Motor neuron (in vitro differentiated cells): ENCODE results near the gene RERE. TPM values are rescaled to one million over a fixed set of nuclear protein-coding genes. Genes with fewer than 3 reads are reported as not detected.

Experiments used
- ATAC-seq, 8 experiments: fragments of 200-7000 bp; cut with Tn5 transposase; replicated peaks in 6 of 8; 2 replicates each; pipeline ENCODE4 v1.8.0; 2021; ENCODE audit warnings: mild to moderate bottlenecking in 8 of 8, moderate library complexity in 8 of 8
- H3K27ac ChIP-seq, 2 donors: fragments of 250-450 bp; sonication (Bioruptor Pico); 2 replicates each; pipeline ENCODE4 v1.9.0; 2021; ENCODE audit warnings: antibody characterized with exemption in 2 of 2, mild to moderate bottlenecking in 2 of 2, moderate library complexity in 1 of 2
- H3K4me1 ChIP-seq, 2 donors: fragments of 250-450 bp; sonication (Bioruptor Pico); replicated peaks in 1 of 2; 2 replicates each; pipeline ENCODE4 v1.6.1; 2021; ENCODE audit warnings: antibody characterized with exemption in 2 of 2, mild to moderate bottlenecking in 2 of 2, moderate library complexity in 1 of 2
- H3K4me3 ChIP-seq, 5 donors: fragments of 250-450 bp; sonication (Bioruptor Pico); 2 replicates each; pipeline ENCODE4 v1.9.0; 2021; ENCODE audit warnings: antibody characterized with exemption in 5 of 5, mild to moderate bottlenecking in 5 of 5, moderate library complexity in 4 of 5
- WGBS, 10 experiments: fragments of 450-650 bp; shearing (Covaris generic); methylation state at CpG; one replicate each; pipeline ENCODE4 v1.0.0; 2022; 5-methylcytosine and 5-hydroxymethylcytosine counted together
- in situ Hi-C, 9 experiments: fragments of 400-800 bp; cut with MboI; loops; one replicate each; pipeline ENCODE4 v1.15.0; 2021; ENCODE audit warnings: low sequenced_read_pairs in 9 of 9, low pct_unique_long_range_greater_than_20kb in 2 of 9; ENCODE audit not compliant: unreplicated experiment in 9 of 9
- total RNA-seq, 8 experiments: library from RNA; unstranded; fragments of 300-600 nt; gene quantifications; 2 replicates each; pipeline versions ENCODE4 v1.2.3 to v1.2.4, GENCODE V29; 2022

RERE gene
- total RNA-seq, 8 experiments from 2014 or later = 17.8 to 576 (median 111) TPM

GRCh38 chr1:8404460-8405370, 412.7 kb downstream of the RERE start:
- in situ Hi-C loops = no loop called here
- no peak overlapping the region for H3K4me3 ChIP-seq
- peaks cover 29 to 30% of the 10 kb centered on the region in 2 donors for H3K4me1 ChIP-seq
- WGBS, 10 experiments = 50 to 100% (median 95%) methylated on average over 1 to 9 of the region's 10 CpGs
- ATAC-seq = no peak
- no peak overlapping the region for H3K27ac ChIP-seq

GRCh38 chr1:8402109-8402710, 415.2 kb downstream of the RERE start:
- no peak for ATAC-seq
- Histone ChIP-seq H3K27ac (no peak overlapping the region), H3K4me1 (peaks cover 10 to 15% of the 10 kb centered on the region in 2 donors), H3K4me3 (no peak overlapping the region)
- in situ Hi-C loops = no loop called here
- WGBS, 10 experiments = 90 to 100% (median 97%) methylated on average over 2 to 13 of the region's 13 CpGs; no CpG with 5 or more reads in 1 of the 10 experiments

- Histone ChIP-seq H3K4me1 (peaks cover 28 to 32% of the 10 kb centered on the region in 2 donors), H3K27ac (no peak overlapping the region), H3K4me3 (no peak overlapping the region)
- ATAC-seq = no peak
- WGBS, 10 experiments = 83 to 100% (median 96%) methylated on average over 1 to 5 of the region's 5 CpGs
- in situ Hi-C loops = no loop called here
Observed at GRCh38 chr1:8398677-8399076, 418.8 kb downstream of the RERE start.

GRCh38 chr1:8398086-8398485, 419.4 kb downstream of the RERE start:
- H3K27ac ChIP-seq = no peak overlapping the region
- ATAC-seq = no peak
- in situ Hi-C loops = no loop called here
- peaks cover 28 to 32% of the 10 kb centered on the region in 2 donors for H3K4me1 ChIP-seq
- no peak overlapping the region for H3K4me3 ChIP-seq
- 92 to 100% (median 100%) methylated on average over 1 to 2 of the region's 2 CpGs for WGBS, 10 experiments

GRCh38 chr1:8397511-8397910, 419.9 kb downstream of the RERE start:
- no peak overlapping the region for H3K4me3 ChIP-seq
- 8 to 100% (median 75%) methylated on average over 2 of the region's 2 CpGs; no CpG with 5 or more reads in 3 of the 10 experiments for WGBS, 10 experiments
- in situ Hi-C loops = no loop called here
- peak overlapping the region in 1 of 2 donors; percentile 35 for H3K27ac ChIP-seq
- no peak for ATAC-seq
- H3K4me1 ChIP-seq = peaks cover 28 to 32% of the 10 kb centered on the region in 2 donors

GRCh38 chr1:8396786-8397406, 420.5 kb downstream of the RERE start:
- H3K27ac ChIP-seq = peak overlapping the region in 1 of 2 donors; percentile 35
- H3K4me3 ChIP-seq = no peak overlapping the region
- peaks cover 28 to 32% of the 10 kb centered on the region in 2 donors for H3K4me1 ChIP-seq
- 0 to 20% (median 11%) methylated on average over 1 to 4 of the region's 4 CpGs; no CpG with 5 or more reads in 2 of the 10 experiments for WGBS, 10 experiments
- peak; percentile 85 to 95 (median 88) for ATAC-seq
- in situ Hi-C loops = no loop called here

- H3K4me1 ChIP-seq = peaks cover 28 to 32% of the 10 kb centered on the region in 2 donors
- peak in 7 of 8 experiments; percentile 10 to 69 (median 62) for ATAC-seq
- H3K27ac ChIP-seq = peak overlapping the region; percentile 35 to 52
- in situ Hi-C loops = no loop called here
- WGBS, 10 experiments = 5 to 62% (median 15%) methylated on average over 1 to 8 of the region's 8 CpGs
- no peak overlapping the region for H3K4me3 ChIP-seq
Observed at GRCh38 chr1:8396083-8396785, 421.2 kb downstream of the RERE start.

- H3K4me3 ChIP-seq = no peak overlapping the region
- ATAC-seq = no peak
- in situ Hi-C loops = no loop called here
- peak overlapping the region; percentile 35 to 52 for H3K27ac ChIP-seq
- peaks cover 28 to 32% of the 10 kb centered on the region in 2 donors for H3K4me1 ChIP-seq
- WGBS, 10 experiments = 20 to 80% (median 47%) methylated on average over 1 to 2 of the region's 2 CpGs; no CpG with 5 or more reads in 3 of the 10 experiments
Observed at GRCh38 chr1:8395433-8395866, 422.0 kb downstream of the RERE start.

- WGBS, 10 experiments = 35 to 100% (median 93%) methylated on average over 1 to 10 of the region's 10 CpGs
- in situ Hi-C loops = no loop called here
- ATAC-seq = peak in 2 of 8 experiments; percentile 7 to 37
- H3K4me1 ChIP-seq = peaks cover 28 to 32% of the 10 kb centered on the region in 2 donors
- no peak overlapping the region for H3K27ac ChIP-seq
- no peak overlapping the region for H3K4me3 ChIP-seq
Observed at GRCh38 chr1:8394456-8395321, 422.8 kb downstream of the RERE start.

- in situ Hi-C loops = no loop called here
- 63 to 100% (median 98%) methylated on average over 2 to 7 of the region's 7 CpGs for WGBS, 10 experiments
- Histone ChIP-seq H3K4me1 (peaks cover 23 to 26% of the 10 kb centered on the region in 2 donors), H3K4me3 (no peak overlapping the region), H3K27ac (no peak overlapping the region)
- ATAC-seq = no peak
Observed at GRCh38 chr1:8392522-8392921, 424.9 kb downstream of the RERE start.

- H3K4me3 ChIP-seq = no peak overlapping the region
- ATAC-seq = no peak
- in situ Hi-C loops = no loop called here
- peaks cover 9 to 12% of the 10 kb centered on the region in 2 donors for H3K4me1 ChIP-seq
- 85 to 100% (median 99%) methylated on average over 1 to 4 of the region's 4 CpGs; no CpG with 5 or more reads in 2 of the 10 experiments for WGBS, 10 experiments
- H3K27ac ChIP-seq = no peak overlapping the region
Observed at GRCh38 chr1:8390707-8391106, 426.7 kb downstream of the RERE start.
